HPDE6-E6E7 (cell line): Measurements from ENCODE around the gene SMARCA2.

Experiments
- DNase-seq: peaks from one replicate; pipeline ENCODE4 v3.0.0; 2011; ENCODE audit warnings: missing footprints; ENCODE audit errors: extremely low spot score

SMARCA2 gene

GRCh38 chr9:2170722-2171121 is 155.6 kb downstream of the SMARCA2 start:
- no peak for DNase-seq

GRCh38 chr9:2173170-2173569 is 158.0 kb downstream of the SMARCA2 start:
- DNase-seq = no peak

- DNase-seq = no peak
These were observed 158.7 kb downstream of the SMARCA2 start for GRCh38 chr9:2173861-2174260.

GRCh38 chr9:2174306-2174705 is 159.2 kb downstream of the SMARCA2 start:
- DNase-seq = no peak

- no peak for DNase-seq
These were observed 159.8 kb downstream of the SMARCA2 start for GRCh38 chr9:2174911-2175310.

GRCh38 chr9:2177121-2177520 is 162.0 kb downstream of the SMARCA2 start:
- no peak for DNase-seq

- no peak for DNase-seq
These were observed 163.0 kb downstream of the SMARCA2 start for GRCh38 chr9:2178034-2178734.

GRCh38 chr9:2179567-2179966 is 164.4 kb downstream of the SMARCA2 start:
- DNase-seq = peak; percentile 17

- no peak for DNase-seq
These were observed 165.0 kb downstream of the SMARCA2 start for GRCh38 chr9:2180154-2180553.

GRCh38 chr9:2180704-2181103 is 165.6 kb downstream of the SMARCA2 start:
- DNase-seq = no peak

GRCh38 chr9:2181792-2182191 is 166.6 kb downstream of the SMARCA2 start:
- peak; percentile 8 for DNase-seq

GRCh38 chr9:2190939-2191608 is 175.9 kb downstream of the SMARCA2 start:
- no peak for DNase-seq

- no peak for DNase-seq
These were observed 176.4 kb downstream of the SMARCA2 start for GRCh38 chr9:2191609-2191972.

GRCh38 chr9:2192356-2192979 is 177.3 kb downstream of the SMARCA2 start:
- DNase-seq = no peak

GRCh38 chr9:2193552-2193951 is 178.4 kb downstream of the SMARCA2 start:
- no peak for DNase-seq

GRCh38 chr9:2195211-2195610 is 180.1 kb downstream of the SMARCA2 start:
- DNase-seq = no peak

- no peak for DNase-seq
These were observed 181.6 kb downstream of the SMARCA2 start for GRCh38 chr9:2196757-2197156.

GRCh38 chr9:2198956-2199635 is 183.9 kb downstream of the SMARCA2 start:
- no peak for DNase-seq

- DNase-seq = no peak
These were observed 185.1 kb downstream of the SMARCA2 start for GRCh38 chr9:2199999-2200796.

- DNase-seq = no peak
These were observed 193.3 kb downstream of the SMARCA2 start for GRCh38 chr9:2208465-2208864.

GRCh38 chr9:2208991-2209390 is 193.8 kb downstream of the SMARCA2 start:
- no peak for DNase-seq

GRCh38 chr9:2209400-2209799 is 194.3 kb downstream of the SMARCA2 start:
- DNase-seq = no peak
